ENCODE results near the gene ABCD3. TPM values are rescaled to one million over a fixed set of nuclear protein-coding genes. Genes with fewer than 3 reads are reported as not detected.
A peak's percentile ranks its signal among the peaks of the same experiment; 100 is the strongest.

Gene ABCD3
- total RNA-seq, 1 donor from 2014 or later, result 66.2 TPM

GRCh38 chr1:94539496-94539895 lies 121.3 kb downstream of the ABCD3 start:
- peak; percentile 50 for DNase-seq
- intact Hi-C loops (cut with micrococcal nuclease), result loop anchor here (10.0 kb wide), 1 partner anchor 125 kb away; no protein-coding TSS in a partner anchor

DNA sequence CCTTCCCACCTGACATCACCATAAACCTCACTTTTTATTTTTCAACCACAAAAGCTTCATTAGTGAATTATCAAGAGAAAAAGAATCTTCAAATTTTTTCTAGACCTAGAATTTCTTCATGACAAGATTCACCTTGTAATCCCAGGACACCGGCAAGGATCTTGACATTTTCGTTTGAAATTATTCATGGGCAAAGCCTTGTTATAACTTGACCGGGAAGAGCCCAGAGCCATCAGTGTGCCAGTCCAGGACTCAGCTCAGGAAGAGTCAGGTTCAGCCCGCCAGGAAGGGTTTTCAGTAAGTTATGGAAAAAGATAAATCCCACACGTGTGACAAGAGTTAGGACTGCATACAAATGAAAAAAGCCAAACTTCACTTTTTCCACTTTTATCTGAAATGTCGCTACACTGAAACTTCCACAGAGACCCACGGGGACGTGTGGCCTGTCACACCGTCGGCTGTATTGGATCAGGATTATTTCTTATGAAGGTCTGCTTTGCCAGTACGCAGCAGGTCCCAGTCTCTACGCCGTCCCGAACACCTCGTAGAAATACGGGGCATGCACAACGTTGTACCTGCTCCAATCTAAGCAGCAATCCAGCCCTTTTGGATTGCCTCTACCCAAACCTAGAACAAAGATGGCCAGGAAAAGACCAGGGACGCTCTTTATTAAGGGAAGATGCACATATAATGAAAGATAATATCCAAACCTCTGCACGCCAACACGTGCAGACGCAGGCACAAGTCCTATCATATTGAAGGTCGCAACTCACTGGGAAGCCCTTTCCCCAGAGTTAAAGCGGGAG lies 122.5 kb downstream of the ABCD3 start:
- DNase-seq, result no peak
- ATAC-seq, result peak; percentile 11
- intact Hi-C loops (cut with micrococcal nuclease), result no loop called here

More at GRCh38 chr1:94539496-94539895, 121.3 kb downstream of the ABCD3 start:
- ATAC-seq, result peak; percentile 35

- peak; percentile 90 for ATAC-seq
- peak; percentile 92 for DNase-seq
- intact Hi-C loops (cut with micrococcal nuclease), result no loop called here
These were observed 123.3 kb downstream of the ABCD3 start, which contains the start of gene F3 for GRCh38 chr1:94541246-94542087. Gene F3, minus strand, starts transcription at chr1:94541759. Its CDS starts 123 bp downstream, at chr1:94541636.

DNA sequence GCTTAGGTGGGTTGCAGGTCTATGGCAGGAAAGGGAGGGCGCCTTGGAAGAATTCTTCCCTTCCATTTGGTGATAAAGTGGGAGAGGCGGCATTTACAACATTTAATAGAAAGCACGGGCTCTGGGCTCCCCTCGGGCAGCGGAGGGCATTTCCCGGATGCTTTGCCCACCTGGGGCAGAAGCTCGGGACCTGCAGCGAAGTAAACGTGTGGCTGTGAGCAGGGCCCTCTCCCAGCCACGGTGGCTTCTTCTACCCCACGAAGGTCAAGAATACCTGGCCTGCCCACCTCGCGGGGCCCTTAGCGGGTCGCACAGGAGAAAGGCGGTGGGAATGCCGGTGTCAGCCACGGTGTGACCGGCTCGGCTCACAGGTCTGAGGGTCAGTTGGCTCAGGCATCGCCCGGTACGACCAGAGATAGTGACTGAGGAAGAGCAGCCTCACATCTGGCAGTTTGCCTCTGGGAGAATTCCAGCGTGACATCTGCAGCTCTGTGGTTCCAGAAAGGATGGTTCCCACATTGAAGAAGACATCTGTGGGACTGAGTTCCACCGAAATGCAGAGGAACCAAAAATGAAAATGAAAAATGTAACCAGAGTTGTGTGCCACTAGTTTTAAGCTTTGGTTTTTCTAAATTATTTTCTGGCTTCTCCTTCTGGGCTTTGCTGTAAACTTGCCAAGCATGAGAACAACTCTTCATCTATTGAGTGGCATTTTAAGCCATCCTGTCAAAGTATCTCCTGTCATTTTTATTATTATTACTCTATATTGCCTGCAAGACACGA lies 124.1 kb downstream of the ABCD3 start:
- intact Hi-C loops (cut with micrococcal nuclease), result no loop called here
- ATAC-seq, result peak; percentile 45
- DNase-seq, result peak; percentile 73

DNA sequence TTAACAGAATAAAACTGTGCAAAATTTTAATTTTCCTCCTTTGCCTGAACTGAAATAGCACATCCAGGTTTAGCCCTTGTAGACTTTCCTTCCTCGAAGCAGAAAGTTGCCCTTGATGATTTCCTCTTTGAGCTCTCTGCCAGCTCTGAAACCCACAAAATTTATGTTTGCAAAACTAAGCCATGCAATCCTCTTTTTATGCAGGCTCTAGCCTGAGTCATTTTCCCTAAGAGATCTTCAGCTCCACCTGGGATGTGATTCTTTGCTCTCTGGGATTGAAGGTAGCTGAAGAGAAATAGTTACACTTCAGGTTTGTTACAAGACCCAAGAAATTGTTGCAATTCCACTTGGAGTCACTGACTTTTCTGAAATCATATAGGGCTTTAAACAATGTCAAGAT lies 124.8 kb downstream of the ABCD3 start:
- intact Hi-C loops (cut with micrococcal nuclease), result no loop called here
- ATAC-seq, result no peak
- DNase-seq, result no peak

DNA sequence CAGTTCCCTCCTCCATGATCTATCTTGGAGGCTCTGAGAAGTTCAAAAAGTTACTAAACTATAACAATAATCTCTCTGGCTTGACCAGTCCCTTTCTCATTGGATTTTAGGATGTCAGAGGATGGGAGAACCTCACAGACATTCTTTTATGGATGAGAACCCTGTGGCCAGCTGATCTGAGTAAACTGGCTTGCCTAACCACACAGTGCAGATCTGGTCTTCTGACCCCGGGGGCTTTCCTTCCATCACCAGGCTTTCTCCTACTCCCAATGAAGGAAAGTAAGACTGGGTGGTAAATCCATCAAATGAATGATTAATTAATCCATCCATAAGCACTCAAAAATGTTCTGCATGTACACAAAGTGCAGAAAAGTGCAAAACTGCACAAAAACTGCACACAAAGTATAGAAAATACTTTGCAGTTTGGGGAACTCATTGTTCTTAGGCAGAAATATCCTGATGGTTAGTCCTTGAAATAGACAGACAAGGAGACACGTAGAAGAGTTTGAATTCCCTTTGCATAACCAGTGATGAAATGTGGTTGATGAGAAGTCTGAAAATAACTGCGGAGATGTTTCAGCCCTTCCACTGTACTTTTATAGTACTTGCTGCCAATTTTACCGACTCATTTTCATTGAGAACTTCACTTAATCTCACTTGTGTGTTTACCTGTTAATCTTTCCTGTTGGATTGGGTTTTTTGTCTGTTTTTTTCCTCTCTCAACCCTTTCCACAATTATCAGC lies 125.9 kb downstream of the ABCD3 start:
- DNase-seq (no peak), ATAC-seq (peak; percentile 8)
- intact Hi-C loops (cut with micrococcal nuclease), result no loop called here

DNA sequence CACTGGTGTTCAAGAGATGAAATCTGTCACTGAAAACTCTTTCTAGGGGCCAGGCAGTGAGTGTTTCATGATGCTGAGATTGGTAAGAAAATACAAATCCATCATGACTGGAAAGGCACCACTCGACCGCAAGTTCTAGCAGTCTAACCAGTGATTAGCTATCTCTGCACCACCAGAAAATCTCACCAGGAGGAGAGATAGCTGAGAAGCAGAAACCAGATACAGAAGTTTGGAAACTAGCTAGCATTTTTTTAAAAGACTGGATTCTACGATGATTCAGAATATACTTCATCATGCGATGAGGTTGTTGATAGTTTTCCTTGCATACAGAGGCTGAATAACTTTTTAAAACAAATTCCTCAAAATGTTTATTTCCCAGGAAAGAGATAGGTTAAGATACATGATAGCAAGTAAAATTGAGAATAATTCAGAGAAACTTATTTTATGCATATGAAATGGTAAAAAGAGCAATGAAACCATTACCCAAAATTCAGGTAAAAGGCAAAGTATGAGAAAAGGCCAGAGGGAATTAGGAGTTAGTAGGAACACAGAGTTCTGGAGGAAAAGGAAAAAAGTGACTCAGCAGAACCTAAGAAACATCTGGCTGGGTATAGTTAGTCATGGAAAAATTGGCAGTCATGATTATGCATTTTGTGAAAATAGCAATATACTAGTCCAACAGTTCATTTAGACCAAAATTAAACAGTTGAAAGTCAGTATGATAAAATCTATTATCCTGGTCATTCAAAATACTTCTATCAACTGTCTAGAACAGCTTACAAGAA lies 126.7 kb downstream of the ABCD3 start:
- ATAC-seq, result no peak
- intact Hi-C loops (cut with micrococcal nuclease), result no loop called here
- DNase-seq, result no peak

GRCh38 chr1:94549706-94550105 lies 131.5 kb downstream of the ABCD3 start:
- DNase-seq (no peak), ATAC-seq (no peak)
- intact Hi-C loops (cut with micrococcal nuclease), result no loop called here

DNA sequence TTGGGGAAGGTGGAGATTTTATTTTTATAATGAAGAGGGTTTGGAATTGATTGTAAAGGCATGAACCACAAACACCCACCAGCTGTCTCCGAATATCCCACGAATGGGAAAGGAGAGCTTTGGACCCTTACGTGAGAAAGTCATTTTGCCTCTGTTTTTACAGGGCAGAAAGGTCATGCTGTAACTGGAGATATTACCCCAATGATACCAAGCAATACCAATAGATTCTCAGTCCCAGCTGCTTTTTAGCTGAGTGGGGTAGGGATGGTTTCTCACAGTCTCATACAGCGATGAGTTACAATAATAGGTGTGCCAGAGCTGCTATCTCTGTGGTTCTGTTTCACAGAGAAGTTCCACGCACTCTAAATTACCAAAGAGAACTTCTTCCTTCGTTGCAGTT lies 132.2 kb downstream of the ABCD3 start:
- DNase-seq (no peak), ATAC-seq (no peak)
- intact Hi-C loops (cut with micrococcal nuclease), result no loop called here

DNA sequence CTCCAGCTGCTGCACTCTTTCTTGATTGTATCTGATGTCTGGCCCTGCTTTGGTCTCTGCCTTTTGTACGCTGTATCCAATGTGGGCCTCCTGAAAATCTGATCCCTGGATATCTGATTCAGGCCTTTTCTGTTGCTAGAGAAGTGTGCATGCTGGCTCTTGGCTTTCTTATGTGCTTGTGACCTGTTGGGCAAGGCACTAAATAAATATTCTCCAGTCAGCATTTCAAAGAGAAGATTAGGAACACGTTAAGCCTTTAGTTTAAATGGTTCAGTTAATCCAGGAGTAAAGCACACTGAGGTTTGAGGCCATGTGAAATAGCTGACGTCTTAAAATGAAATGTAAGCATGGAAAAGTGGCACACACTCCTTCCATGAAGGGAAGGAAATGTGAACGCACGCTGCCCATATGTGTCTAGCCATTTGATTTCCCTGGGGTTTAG lies 132.6 kb downstream of the ABCD3 start:
- DNase-seq (no peak), ATAC-seq (no peak)
- intact Hi-C loops (cut with micrococcal nuclease), result no loop called here

DNA sequence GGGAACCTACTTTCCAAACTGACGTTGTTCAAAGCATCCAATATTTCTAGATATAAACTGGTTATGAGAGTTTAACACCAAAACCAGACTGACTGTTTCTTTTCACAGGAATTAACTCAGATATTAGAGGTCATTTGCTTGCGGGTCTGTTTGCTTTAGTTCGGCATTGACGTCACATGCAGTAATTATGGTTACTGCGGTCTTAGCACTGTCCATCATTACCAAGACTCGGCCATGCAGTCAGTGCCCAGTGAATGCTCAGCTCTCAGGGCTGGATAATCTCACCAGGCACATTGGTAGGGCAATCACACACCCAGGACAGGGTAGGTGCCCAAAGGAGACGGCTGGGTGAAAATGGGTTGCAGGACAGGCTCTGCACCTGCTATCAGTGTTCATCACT lies 133.3 kb downstream of the ABCD3 start:
- intact Hi-C loops (cut with micrococcal nuclease), result no loop called here
- no peak for DNase-seq
- ATAC-seq, result peak; percentile 42

DNA sequence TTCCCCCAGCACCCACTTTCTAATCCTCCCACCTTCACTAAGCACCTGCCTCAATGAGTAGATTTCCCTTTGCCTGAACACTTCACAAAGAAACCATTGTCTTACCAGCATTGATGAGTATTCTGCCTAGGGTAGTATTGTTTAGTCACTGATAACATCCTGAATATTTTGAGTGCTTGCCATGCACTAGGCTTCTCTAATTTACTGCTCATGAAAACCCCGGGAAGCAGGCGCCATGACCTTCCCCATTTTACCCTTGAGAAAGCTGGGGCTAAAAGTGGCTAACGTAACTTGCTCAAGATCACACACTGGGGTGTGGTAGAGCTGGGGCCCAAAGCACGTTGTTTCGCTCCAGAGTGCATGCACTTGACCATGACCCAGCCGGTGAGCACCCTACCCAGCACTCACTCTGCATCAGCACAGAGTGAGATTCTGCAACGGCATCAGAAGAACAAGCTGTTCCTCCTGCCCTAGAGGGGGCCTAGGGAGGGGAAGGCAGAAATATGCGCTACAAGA lies 133.9 kb downstream of the ABCD3 start:
- peak; percentile 47 for DNase-seq
- intact Hi-C loops (cut with micrococcal nuclease), result no loop called here

GRCh38 chr1:94553323-94553730 lies 135.1 kb downstream of the ABCD3 start:
- no peak for ATAC-seq
- intact Hi-C loops (cut with micrococcal nuclease), result no loop called here
- DNase-seq, result no peak

More for the DNA sequence above, 133.9 kb downstream of the ABCD3 start:
- peak; percentile 98 for ATAC-seq

GRCh38 chr1:94553931-94554330 lies 135.7 kb downstream of the ABCD3 start:
- intact Hi-C loops (cut with micrococcal nuclease), result no loop called here
- DNase-seq (no peak), ATAC-seq (no peak)

- intact Hi-C loops (cut with micrococcal nuclease), result no loop called here
- ATAC-seq, result no peak
- no peak for DNase-seq
These were observed 136.4 kb downstream of the ABCD3 start for GRCh38 chr1:94554580-94554979.

GRCh38 chr1:94555091-94555490 lies 136.9 kb downstream of the ABCD3 start:
- DNase-seq (no peak), ATAC-seq (no peak)
- intact Hi-C loops (cut with micrococcal nuclease), result no loop called here

GRCh38 chr1:94559921-94560320 lies 141.7 kb downstream of the ABCD3 start:
- no peak for DNase-seq
- no peak for ATAC-seq
- intact Hi-C loops (cut with micrococcal nuclease), result no loop called here

GRCh38 chr1:94560333-94560732 lies 142.1 kb downstream of the ABCD3 start:
- intact Hi-C loops (cut with micrococcal nuclease), result no loop called here
- ATAC-seq (no peak), DNase-seq (no peak)

Data from left ventricle myocardium superior (tissue), 1 donor.